Progenitor cell of endocrine pancreas (in vitro differentiated cells): ENCODE data around the gene KIFC1. TPM values are rescaled to one million over a fixed set of nuclear protein-coding genes. Genes with fewer than 3 reads are reported as not detected.

Experiments
- DNase-seq: peaks from one replicate; pipeline ENCODE4 v3.0.0; 2021; ENCODE audit warnings: low spot score; ENCODE audit not compliant: unreplicated experiment
- H3K27ac Mint-ChIP-seq: 2 replicates; pipeline ENCODE4 v1.8.0; 2021; ENCODE audit warnings: mild to moderate bottlenecking, moderate library complexity, mixed read lengths
- H3K27me3 Mint-ChIP-seq: 2 replicates; pipeline ENCODE4 v1.8.0; 2021; ENCODE audit warnings: mixed read lengths
- H3K36me3 Mint-ChIP-seq: 2 replicates; pipeline ENCODE4 v1.8.0; 2022; ENCODE audit warnings: mixed read lengths; ENCODE audit not compliant: insufficient read depth
- H3K4me1 Mint-ChIP-seq: 2 replicates; pipeline ENCODE4 v1.8.0; 2021; ENCODE audit warnings: low read depth, mixed read lengths
- H3K4me3 Mint-ChIP-seq: 2 replicates; pipeline ENCODE4 v1.8.0; 2021; ENCODE audit warnings: low read depth, mild to moderate bottlenecking, moderate library complexity, mixed read lengths
- H3K9me3 Mint-ChIP-seq: 2 replicates; pipeline ENCODE4 v1.8.0; 2021; ENCODE audit warnings: low read depth, mixed read lengths
- total RNA-seq: library from RNA; stranded (reverse); gene quantifications from 2 replicates; pipeline ENCODE4 v1.2.1, GENCODE V29; 2021
- TF ChIP-seq, protein P1 (sequence below): fragments of 200-600 bp; sonication (generic); IDR thresholded peaks from one replicate; pipeline ENCODE4 v1.5.0; 2021; ENCODE audit warnings: antibody characterized with exemption, mild to moderate bottlenecking; ENCODE audit not compliant: unreplicated experiment

Gene KIFC1
- total RNA-seq, 1 donor from 2014 or later, result 46.6 TPM

DNA sequence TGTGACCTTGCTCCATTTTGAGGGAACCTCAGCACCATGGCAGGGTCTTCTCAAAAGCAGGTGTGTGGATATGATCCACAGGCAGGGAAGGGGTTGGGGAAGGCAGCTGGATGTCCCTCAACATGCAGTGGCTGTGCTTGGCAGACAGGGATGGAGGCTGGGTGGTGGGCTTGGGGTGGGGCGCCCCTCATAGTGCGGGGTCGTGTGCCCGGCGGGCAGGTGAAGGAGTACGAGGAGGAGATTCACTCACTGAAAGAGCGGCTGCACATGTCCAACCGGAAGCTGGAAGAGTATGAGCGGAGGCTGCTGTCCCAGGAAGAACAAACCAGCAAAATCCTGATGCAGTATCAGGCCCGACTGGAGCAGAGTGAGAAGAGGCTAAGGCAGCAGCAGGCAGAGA, 54.7 kb downstream of the KIFC1 start:
- no peaks in the 10 kb centered on the region for H3K4me1 Mint-ChIP-seq
- H3K27ac Mint-ChIP-seq, result peak overlapping the region; percentile 59
- H3K9me3 Mint-ChIP-seq, result no peaks in the 10 kb centered on the region
- no peak overlapping the region for H3K4me3 Mint-ChIP-seq
- H3K27me3 Mint-ChIP-seq, result no peaks in the 10 kb centered on the region
- H3K36me3 Mint-ChIP-seq, result peaks cover 14% of the 10 kb centered on the region
- TF ChIP-seq, protein P1, sequence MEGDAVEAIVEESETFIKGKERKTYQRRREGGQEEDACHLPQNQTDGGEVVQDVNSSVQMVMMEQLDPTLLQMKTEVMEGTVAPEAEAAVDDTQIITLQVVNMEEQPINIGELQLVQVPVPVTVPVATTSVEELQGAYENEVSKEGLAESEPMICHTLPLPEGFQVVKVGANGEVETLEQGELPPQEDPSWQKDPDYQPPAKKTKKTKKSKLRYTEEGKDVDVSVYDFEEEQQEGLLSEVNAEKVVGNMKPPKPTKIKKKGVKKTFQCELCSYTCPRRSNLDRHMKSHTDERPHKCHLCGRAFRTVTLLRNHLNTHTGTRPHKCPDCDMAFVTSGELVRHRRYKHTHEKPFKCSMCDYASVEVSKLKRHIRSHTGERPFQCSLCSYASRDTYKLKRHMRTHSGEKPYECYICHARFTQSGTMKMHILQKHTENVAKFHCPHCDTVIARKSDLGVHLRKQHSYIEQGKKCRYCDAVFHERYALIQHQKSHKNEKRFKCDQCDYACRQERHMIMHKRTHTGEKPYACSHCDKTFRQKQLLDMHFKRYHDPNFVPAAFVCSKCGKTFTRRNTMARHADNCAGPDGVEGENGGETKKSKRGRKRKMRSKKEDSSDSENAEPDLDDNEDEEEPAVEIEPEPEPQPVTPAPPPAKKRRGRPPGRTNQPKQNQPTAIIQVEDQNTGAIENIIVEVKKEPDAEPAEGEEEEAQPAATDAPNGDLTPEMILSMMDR, result no peak
- no peak for DNase-seq

DNA sequence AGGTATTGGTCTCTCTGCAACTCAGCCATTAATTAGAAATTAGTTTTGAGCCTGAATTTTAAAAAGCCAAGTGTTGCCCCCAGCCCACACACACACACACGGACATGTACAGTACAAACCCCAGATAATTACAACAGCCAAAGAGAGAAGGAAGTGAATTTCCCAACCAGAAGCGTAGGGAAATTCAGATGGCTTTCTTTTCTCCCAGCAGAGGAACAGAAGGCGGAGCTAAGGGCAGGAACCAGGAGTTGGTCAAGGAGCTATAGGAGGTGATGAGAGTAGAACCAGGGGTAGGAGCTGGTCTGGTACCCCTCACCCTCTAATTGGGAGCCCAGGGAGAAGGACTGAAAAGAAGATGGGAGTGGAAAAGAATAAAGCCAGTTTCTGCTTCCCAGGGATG, 58.8 kb downstream of the KIFC1 start:
- Mint-ChIP-seq H3K27ac (no peak overlapping the region), H3K36me3 (peaks cover 10% of the 10 kb centered on the region), H3K4me1 (peaks cover 12% of the 10 kb centered on the region), H3K27me3 (no peaks in the 10 kb centered on the region), H3K9me3 (no peaks in the 10 kb centered on the region), H3K4me3 (no peak overlapping the region)
- TF ChIP-seq, protein P1, result no peak
- no peak for DNase-seq

DNA sequence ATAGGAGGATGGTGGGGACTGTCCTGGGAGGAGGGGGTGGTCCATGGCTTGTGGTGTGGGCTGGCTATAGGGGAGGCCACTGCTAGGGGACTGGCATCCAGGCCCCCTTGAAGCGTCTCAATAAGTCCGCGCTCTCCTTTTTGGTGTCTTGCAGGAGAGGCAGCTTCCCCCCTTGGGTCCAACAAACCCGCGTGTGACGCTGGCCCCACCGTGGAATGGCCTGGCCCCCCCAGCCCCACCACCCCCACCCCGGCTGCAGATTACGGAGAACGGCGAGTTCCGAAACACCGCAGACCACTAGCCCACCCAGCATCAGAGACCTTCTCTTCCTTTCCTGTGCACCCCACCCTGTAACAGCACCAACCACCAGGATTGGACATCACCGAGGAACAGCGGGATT, 60.0 kb downstream of the KIFC1 start:
- Mint-ChIP-seq H3K27me3 (no peaks in the 10 kb centered on the region), H3K9me3 (no peaks in the 10 kb centered on the region), H3K27ac (no peak overlapping the region), H3K4me1 (peaks cover 13% of the 10 kb centered on the region), H3K4me3 (peak overlapping the region; percentile 29), H3K36me3 (peaks cover 10% of the 10 kb centered on the region)
- no peak for DNase-seq
- TF ChIP-seq, protein P1, result no peak

DNA sequence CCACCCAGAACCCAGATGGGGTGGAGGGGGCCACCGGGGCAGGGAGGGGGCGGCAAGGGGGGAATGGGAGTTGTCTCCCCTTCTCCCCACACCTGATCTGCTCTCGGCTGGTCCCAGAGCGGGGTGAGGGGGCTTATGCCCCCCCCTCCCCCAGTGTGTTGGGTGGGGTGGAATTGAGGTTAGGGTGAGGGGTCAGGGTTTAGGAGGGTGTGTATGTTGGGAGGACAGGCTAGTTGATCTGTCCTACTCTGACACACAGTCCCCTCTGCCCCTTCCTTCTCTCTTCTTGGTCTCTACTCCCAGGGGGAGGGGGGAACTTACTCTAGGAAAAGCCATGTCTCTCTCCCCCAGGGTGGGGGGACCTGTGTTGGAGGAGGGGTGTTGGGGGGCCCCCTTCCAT, 60.9 kb downstream of the KIFC1 start:
- Mint-ChIP-seq H3K4me3 (no peak overlapping the region), H3K27me3 (no peaks in the 10 kb centered on the region), H3K27ac (no peak overlapping the region), H3K9me3 (no peaks in the 10 kb centered on the region), H3K4me1 (peaks cover 13% of the 10 kb centered on the region), H3K36me3 (peaks cover 8% of the 10 kb centered on the region)
- DNase-seq, result no peak
- TF ChIP-seq, protein P1, result no peak

DNA sequence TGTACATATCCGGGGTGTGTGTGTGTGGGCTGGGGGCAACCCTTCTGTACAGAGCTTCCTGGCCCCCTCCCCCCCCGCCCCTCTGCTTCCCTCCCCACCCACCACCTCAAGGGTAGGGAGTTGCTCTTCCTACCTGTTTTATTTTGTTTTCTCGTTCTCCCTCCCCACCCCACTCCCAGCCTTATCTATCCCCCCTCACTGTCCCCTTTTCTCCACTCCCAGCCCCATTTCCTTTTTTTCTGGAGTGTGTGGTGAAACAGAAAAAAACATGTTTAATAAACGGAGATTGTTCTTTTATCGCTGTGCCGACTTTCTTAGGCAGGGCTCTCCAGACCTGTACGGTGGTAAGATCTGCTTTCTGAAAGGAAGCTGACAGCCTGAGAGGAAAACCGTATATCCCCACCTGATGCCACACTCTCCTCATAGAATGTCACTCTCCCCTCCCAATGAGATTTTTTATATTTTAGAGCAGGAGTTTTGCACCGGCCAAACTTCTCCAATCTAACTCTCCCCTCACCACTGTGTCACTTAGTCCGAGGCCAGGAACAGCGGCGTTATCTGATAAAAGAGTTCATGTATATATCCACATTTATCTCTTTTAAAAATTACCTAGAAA, 61.9 kb downstream of the KIFC1 start:
- Mint-ChIP-seq H3K27me3 (no peaks in the 10 kb centered on the region), H3K36me3 (peaks cover 5% of the 10 kb centered on the region)
- TF ChIP-seq, protein P1, result no peak

More for the DNA sequence above, 61.9 kb downstream of the KIFC1 start:
- H3K27ac Mint-ChIP-seq, result peak overlapping the region; percentile 62
- peaks cover 13% of the 10 kb centered on the region for H3K4me1 Mint-ChIP-seq
- no peaks in the 10 kb centered on the region for H3K9me3 Mint-ChIP-seq
- peak overlapping the region; percentile 95 for H3K4me3 Mint-ChIP-seq
- DNase-seq, result no peak
